T-helper 1 cell (primary cell): ENCODE results near the gene C1orf210.

Experiments
- DNase-seq, 5 donors: peaks; one replicate each; pipeline ENCODE4 v3.0.0-alpha.2; 2012 to 2020

C1orf210 gene

DNA sequence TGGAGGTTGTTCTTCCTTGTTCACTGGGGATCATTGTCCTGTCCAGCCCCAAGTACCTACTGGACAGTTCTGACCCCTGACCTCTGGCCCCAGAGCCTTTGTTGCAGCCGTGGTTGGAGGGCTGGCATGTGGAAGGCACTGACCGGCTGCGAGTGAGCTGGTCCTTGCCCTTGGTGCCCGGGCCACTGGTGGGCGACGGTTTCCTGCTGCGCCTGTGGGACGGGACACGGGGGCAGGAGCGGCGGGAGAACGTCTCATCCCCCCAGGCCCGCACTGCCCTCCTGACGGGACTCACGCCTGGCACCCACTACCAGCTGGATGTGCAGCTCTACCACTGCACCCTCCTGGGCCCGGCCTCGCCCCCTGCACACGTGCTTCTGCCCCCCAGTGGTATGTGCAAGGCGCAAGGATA is 26.8 kb upstream of the C1orf210 start:
- no peak for DNase-seq

DNA sequence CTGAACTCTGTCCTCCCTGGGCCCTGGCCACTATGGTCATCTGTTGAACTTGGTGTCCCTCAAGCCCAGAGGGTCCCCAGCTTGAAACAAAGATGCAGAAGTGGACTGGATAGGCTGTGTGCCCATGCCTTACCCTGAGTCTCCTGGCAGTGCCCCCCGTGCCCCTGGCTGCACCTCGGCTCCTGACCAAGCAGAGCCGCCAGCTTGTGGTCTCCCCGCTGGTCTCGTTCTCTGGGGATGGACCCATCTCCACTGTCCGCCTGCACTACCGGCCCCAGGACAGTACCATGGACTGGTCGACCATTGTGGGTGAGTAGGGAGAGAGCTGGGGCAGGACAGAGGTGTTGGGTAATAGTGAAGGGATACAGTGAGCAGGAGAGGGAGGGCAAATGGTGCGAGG is 26.1 kb upstream of the C1orf210 start:
- DNase-seq: no peak

DNA sequence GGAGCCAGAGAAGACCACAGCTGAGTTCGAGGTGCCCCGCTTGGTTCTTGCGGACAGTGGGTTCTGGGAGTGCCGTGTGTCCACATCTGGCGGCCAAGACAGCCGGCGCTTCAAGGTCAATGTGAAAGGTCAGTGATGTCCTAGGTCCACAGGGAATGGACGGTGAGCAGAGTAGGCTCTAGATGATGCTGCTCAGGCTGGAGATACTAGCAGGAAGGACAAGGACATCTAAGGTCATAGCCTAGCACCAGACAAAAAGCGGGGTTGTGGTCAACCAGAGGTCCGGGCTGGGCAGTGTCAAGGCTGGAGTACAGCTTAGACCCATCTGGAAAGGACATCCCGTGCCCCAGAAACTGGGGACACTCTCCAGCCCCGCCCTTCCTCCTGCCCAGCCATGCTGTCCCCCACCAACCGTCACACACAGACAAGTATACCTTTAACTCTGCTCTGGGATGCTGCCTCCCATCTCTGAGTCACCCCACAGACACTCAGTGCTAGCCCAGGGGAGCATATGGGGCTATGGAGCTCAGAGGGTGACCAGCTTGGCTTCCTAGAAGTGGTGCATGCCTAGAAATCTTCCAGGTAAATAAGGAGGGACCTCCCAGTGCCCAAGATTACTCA is 24.1 kb upstream of the C1orf210 start:
- no peak for DNase-seq

- DNase-seq: no peak
Measured at GRCh38 chr1:43308635-43309404, 23.4 kb upstream of the C1orf210 start.

GRCh38 chr1:43307458-43308158 is 22.2 kb upstream of the C1orf210 start:
- DNase-seq: no peak

- DNase-seq: no peak
Measured at GRCh38 chr1:43306688-43307457, 21.5 kb upstream of the C1orf210 start.

GRCh38 chr1:43305926-43306687 is 20.7 kb upstream of the C1orf210 start:
- no peak for DNase-seq

GRCh38 chr1:43305461-43305860 is 20.1 kb upstream of the C1orf210 start:
- DNase-seq: no peak

- DNase-seq: no peak
Measured at GRCh38 chr1:43304771-43305300, 19.5 kb upstream of the C1orf210 start.

- DNase-seq: no peak
Measured at GRCh38 chr1:43304314-43304681, 18.9 kb upstream of the C1orf210 start.

GRCh38 chr1:43303471-43304313 is 18.3 kb upstream of the C1orf210 start:
- DNase-seq: no peak

DNA sequence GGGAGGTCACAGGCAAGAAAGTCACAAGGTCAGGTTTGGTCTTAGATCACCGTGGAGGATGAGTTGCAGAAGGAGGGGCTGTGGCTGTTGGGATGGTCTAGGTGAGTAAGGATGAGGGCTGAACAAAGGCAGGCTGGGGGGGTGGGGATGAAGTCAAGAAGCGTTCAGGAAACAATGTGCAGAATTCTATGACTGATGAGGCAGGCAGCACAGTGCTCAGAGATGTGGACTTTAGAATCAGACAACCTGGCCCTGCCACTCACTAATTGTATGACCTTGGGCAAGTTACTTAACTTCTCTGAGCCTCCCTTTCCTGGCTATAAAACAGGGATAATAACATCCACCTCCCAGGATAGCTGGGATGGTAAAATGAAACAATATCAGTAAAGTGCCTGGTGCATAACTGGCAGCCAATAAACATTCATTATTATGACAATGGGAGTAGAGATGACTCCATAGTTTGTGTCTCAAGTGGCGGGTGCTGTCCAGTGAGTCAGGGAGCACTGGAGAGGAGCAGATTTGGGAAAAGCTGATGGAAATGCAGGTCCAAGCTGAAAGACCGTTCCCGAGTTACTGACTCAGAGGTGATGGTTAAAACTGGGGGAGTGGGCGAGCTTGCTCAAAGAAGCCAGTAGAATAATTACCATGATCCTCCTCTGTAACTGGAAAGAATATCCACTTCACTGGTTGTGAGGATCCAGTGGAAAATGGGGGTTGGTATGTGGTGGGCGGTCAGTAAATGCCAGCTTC is 17.5 kb upstream of the C1orf210 start:
- DNase-seq: no peak

DNA sequence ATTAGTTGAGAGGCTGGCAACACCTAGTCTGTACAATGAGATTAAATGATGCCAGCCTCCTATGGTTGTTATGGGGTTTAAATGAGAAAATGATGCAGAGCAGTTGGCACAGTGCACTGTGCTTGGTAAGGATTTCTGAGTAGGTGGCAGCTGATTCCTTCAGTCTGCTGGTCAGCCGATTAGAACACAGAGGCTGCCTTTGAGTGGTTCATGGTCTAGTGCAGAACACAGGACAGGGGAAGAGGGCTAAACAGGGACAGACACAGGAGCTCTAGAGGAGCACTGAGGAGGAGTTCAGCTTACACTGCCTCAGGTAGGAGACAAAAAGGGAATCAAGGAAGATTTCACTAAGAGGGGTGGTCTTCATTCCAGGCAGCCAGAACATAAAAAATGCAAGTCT is 16.8 kb upstream of the C1orf210 start:
- DNase-seq: no peak

DNA sequence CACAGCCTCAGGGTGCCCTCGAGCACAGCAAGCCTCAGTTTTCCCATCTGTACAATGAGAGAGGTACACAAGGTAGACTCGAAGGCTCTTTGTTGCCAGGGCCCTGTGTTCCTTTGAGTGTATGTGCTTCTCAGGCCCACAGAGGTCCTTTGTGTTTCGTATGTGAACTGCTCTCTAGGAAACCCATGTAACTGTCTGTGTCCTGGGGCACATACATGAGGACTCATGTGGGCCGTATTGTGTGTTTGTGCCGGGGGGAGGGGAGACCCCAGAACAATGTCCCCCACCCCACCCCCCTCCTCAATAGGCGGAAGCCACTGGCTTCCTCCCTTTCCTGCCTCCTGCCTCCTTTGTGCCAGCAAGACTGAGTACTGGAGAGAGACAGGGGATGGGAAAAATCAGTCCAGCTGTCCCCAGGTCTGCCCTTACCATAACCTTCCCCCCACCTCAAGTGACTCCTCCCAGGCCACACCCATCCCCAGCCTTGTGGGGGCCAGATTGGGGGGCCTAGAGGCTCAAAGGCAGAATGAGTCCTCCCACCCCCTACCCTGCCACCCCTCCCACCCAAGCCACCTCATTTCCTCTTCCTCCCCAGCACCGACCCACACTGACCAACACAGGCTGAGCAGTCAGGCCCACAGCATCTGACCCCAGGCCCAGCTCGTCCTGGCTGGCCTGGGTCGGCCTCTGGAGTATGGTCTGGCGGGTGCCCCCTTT is 15.2 kb upstream of the C1orf210 start, which contains the start of gene TIE1:
TSS of gene TIE1 (plus strand) at position 605 of the 717 bp plus-strand sequence. CDS start at position 695, 90 bp downstream.
- no peak for DNase-seq

DNA sequence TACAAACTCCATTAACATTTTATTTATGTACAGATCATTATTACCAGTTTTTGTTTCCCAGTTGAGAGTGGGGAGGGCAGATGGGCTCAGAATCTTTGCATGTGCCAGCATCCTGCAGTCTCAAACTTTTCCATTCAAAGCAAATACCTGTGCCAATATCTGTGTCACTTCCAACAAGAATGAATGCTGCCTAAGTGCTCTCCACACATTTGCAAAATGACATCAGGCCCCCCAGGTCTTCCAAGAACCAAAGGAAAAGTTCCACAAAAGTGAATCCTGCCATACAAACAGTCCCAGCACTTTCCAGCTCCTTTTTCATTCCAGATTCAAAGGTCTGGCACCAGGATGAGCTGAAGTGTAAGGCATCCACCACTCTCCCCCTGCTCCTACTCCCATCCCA is 13.7 kb upstream of the C1orf210 start:
- DNase-seq: no peak

DNA sequence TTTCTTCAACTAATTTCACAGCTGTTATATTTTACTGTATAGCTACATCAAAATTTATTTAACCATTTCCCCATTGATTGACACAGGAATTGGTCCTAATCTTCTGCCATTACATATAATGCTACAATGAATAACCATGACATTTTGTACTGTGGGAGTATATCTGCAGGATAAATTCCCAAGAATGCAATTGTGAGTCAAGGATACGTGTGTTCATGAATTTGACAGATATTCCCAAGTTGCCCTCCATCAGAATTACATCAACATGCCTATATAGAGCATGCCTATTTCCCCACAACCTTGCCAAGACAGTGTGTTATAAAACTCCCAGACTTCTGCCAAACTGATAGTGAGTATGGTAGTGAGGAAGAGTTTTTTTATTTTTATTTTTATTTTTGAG is 12.7 kb upstream of the C1orf210 start:
- DNase-seq: no peak

DNA sequence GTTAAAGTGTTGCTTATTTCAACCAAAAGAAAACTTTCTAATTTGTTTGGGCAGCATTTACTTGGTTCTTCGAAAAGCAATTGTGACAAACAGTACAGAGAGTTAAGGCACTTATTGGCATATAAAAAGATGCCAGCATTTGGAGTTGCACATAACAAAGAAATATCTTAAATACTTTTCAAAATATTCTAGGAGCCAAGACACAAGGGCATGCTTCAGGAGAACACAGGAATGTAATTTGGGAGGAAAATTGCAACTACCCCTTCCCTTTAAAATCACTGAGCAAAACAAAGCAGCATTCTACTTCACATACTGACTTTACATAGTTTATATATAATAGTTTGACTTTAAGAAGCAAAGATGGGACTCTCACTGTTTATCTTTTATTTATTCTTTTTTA is 10.8 kb upstream of the C1orf210 start:
- no peak for DNase-seq

DNA sequence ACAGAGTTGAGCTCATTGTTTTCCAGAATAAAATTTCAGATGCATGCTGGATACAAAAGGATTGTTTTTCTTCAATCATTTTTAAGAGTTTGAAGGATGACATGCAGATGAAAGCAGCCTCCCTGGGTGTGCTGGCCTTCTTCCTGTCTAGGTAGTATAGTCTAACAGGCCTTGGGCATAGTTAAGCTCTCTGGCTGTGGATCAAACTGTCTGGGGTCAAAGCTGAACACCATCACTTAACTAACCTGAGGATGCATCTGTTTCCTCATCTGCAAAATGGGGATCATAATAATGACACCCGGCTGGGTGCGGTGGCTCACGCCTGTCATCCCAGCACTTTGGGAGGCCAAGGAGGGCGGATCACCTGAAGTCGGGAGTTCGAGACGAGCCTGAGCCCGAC is 9.4 kb upstream of the C1orf210 start:
- no peak for DNase-seq

GRCh38 chr1:43293896-43294760 is 8.7 kb upstream of the C1orf210 start:
- no peak for DNase-seq
